Measurements from ENCODE around the gene ALS2CL.

DNA sequence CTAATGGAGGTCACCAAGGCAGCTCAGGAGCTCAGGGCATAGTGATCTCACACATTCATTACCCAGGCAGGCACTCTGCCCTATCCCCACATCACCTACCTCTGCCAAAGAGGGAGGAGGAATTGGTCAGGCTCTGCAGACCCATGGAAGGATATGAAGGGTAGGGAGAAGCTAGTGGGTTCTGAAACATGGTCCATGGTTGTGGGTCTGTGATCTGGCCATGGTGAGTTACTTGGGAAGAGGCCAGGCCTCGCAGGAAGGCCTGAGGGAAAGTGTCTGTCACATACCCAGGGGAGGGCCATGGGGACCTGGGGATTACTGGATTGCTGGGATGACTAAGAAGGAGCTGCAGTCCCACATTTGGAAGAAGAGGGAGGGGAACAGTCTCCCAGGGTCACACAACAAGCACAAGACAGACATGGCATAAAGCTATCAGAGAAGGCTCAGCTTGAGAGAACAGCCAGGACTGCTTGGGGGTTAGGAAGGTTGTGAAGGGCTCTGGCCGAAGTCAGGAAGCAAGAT lies 25.6 kb upstream of the ALS2CL start:
- TF ChIP-seq EZH2phosphoT487 (IDR thresholded peaks at IDR 0.05; ENCODE audit: low read depth, severe bottlenecking, unreplicated experiment), result no peak
- no peak for TF ChIP-seq EZH2 (IDR thresholded peaks at IDR 0.05; ENCODE audit: borderline replicate concordance)
- TF ChIP-seq, protein P1, sequence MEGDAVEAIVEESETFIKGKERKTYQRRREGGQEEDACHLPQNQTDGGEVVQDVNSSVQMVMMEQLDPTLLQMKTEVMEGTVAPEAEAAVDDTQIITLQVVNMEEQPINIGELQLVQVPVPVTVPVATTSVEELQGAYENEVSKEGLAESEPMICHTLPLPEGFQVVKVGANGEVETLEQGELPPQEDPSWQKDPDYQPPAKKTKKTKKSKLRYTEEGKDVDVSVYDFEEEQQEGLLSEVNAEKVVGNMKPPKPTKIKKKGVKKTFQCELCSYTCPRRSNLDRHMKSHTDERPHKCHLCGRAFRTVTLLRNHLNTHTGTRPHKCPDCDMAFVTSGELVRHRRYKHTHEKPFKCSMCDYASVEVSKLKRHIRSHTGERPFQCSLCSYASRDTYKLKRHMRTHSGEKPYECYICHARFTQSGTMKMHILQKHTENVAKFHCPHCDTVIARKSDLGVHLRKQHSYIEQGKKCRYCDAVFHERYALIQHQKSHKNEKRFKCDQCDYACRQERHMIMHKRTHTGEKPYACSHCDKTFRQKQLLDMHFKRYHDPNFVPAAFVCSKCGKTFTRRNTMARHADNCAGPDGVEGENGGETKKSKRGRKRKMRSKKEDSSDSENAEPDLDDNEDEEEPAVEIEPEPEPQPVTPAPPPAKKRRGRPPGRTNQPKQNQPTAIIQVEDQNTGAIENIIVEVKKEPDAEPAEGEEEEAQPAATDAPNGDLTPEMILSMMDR (IDR thresholded peaks at IDR 0.05; ENCODE audit: poor library complexity), result no peak

Data from hepatocyte (in vitro differentiated cells).